GM12878 (cell line): ENCODE measurements around the gene GPC3. TPM values are rescaled to one million over a fixed set of nuclear protein-coding genes. Genes with fewer than 3 reads are reported as not detected.

ENCODE experiments used
- ATAC-seq: fragments of 200-7000 bp; cut with Tn5 transposase; 3 replicates; pipeline ENCODE4 v1.9.1; 2020; ENCODE audit warnings: mild to moderate bottlenecking, moderate library complexity
- BruUV-seq: library from RNA; stranded (reverse); fragments of 400-500 nt; replicated peaks from 2 replicates; lab custom pipeline; 2021; lab: Mats Ljungman, UMichigan
- CTCF ChIA-PET: fragments of 300-600 bp; sonication (Branson Sonifier 250); formaldehyde crosslinking; extraction: SDS; loops from one replicate; lab custom pipeline; 2021; ENCODE audit warnings: inconsistent platforms; lab: Yijun Ruan, JAX
- POLR2A ChIA-PET: fragments of 350-600 bp; formaldehyde crosslinking; extraction: SDS; loops from one replicate; lab custom pipeline; 2021; ENCODE audit warnings: inconsistent platforms; lab: Charles Lee
- RAD21 ChIA-PET: fragments of 300-600 bp; sonication (Branson Sonifier 250); formaldehyde crosslinking; loops from one replicate; lab custom pipeline; 2023; ENCODE audit warnings: antibody characterized with exemption; ENCODE audit not compliant: unreplicated experiment; lab: Charles Lee
- SMC1A ChIA-PET: fragments of 300-600 bp; sonication (Branson Sonifier 250); formaldehyde crosslinking; loops from one replicate; lab custom pipeline; 2023; ENCODE audit not compliant: unreplicated experiment, uncharacterized antibody; lab: Charles Lee
- DNase-seq: peaks from one replicate; pipeline ENCODE4 v3.0.0-alpha.2; 2011; ENCODE audit warnings: low read depth, low spot score
- FAIRE-seq: peaks from 3 replicates; lab custom pipeline; 2011; peaks lifted over from hg19 to GRCh38; lab: Jason Lieb, UNC
- H2AFZ ChIP-seq: 2 replicates; pipeline ENCODE4 v1.6.0; 2011; ENCODE audit warnings: low read depth, low read length, control low read depth; ENCODE audit not compliant: control insufficient read depth
- H3K27ac ChIP-seq: 2 replicates; pipeline ENCODE4 v1.5.1; 2011; ENCODE audit warnings: control low read depth; ENCODE audit not compliant: control insufficient read depth, insufficient read depth
- H3K27me3 ChIP-seq, 2 experiments: replicated peaks in 1 of 2; 2 replicates each; pipeline versions ENCODE4 v1.6.0 to v1.6.1; 2011; ENCODE audit warnings: low read length in 1 of 2; ENCODE audit not compliant: control insufficient read depth in 2 of 2, insufficient read depth in 2 of 2
- H3K36me3 ChIP-seq, 2 experiments: 2 replicates each; pipeline ENCODE4 v1.5.1; 2011; ENCODE audit warnings: low read length in 1 of 2; ENCODE audit not compliant: control insufficient read depth in 2 of 2, insufficient read depth in 2 of 2
- H3K4me1 ChIP-seq: 2 replicates; pipeline ENCODE4 v1.6.1; 2011; ENCODE audit warnings: mild to moderate bottlenecking, low read length, moderate library complexity, mixed read lengths; ENCODE audit not compliant: control insufficient read depth, insufficient read depth
- H3K4me2 ChIP-seq: 2 replicates; pipeline ENCODE4 v1.6.0; 2011; ENCODE audit warnings: control low read depth; ENCODE audit not compliant: control insufficient read depth, insufficient read depth
- H3K4me3 ChIP-seq: fragments of 200-600 bp; sonication (generic); 2 replicates; pipeline ENCODE4 v1.5.1; 2016
- H3K79me2 ChIP-seq: 2 replicates; pipeline ENCODE4 v1.6.0; 2011; ENCODE audit warnings: low read length; ENCODE audit not compliant: control insufficient read depth, insufficient read depth
- H3K9ac ChIP-seq: 2 replicates; pipeline ENCODE4 v1.8.0; 2011; ENCODE audit warnings: low read length, control low read depth, mixed read lengths; ENCODE audit not compliant: control insufficient read depth, insufficient read depth
- H3K9me3 ChIP-seq: replicated peaks from 3 replicates; pipeline ENCODE4 v1.5.1; 2011; ENCODE audit warnings: mild to moderate bottlenecking, low read length; ENCODE audit not compliant: control insufficient read depth, insufficient read depth
- H4K20me1 ChIP-seq: 2 replicates; pipeline ENCODE4 v1.6.0; 2011; ENCODE audit not compliant: control insufficient read depth, insufficient read depth
- CBX3 ChIP-seq: fragments of 200-600 bp; sonication (generic); IDR thresholded peaks from 2 replicates; pipeline ENCODE4 v1.6.1; 2016; ENCODE audit warnings: low read depth, borderline replicate concordance
- HSF1 ChIP-seq: fragments of 150-350 bp; IDR thresholded peaks from 2 replicates; pipeline ENCODE4 v1.6.1; 2014; ENCODE audit warnings: mild to moderate bottlenecking, low read depth, low read length
- NFYB ChIP-seq: IDR thresholded peaks from 2 replicates; pipeline ENCODE4 v1.6.1; 2011; ENCODE audit warnings: low read depth, mild to moderate bottlenecking, low read length, improper control_type of control experiment, moderate library complexity; ENCODE audit not compliant: insufficient read depth
- POLR2AphosphoS5 ChIP-seq: IDR thresholded peaks from 2 replicates; pipeline ENCODE4 v1.6.1; 2011; ENCODE audit warnings: mild to moderate bottlenecking, low read length, inconsistent platforms
- RAD51 ChIP-seq: fragments of 450-650 bp; IDR thresholded peaks from 2 replicates; pipeline ENCODE4 v1.6.1; 2016; ENCODE audit warnings: moderate library complexity, mild to moderate bottlenecking, inconsistent platforms
- RCOR1 ChIP-seq: conservative IDR thresholded peaks from 2 replicates; pipeline ENCODE4 v1.6.1; 2012; ENCODE audit warnings: low read depth, low read length, improper control_type of control experiment
- YBX1 ChIP-seq: fragments of 450-650 bp; IDR thresholded peaks from 2 replicates; pipeline ENCODE4 v1.6.1; 2016; ENCODE audit warnings: antibody characterized with exemption
- WGBS: methylation state at CpG from one replicate; pipeline ENCODE4 v1.1.6; 2016; ENCODE audit warnings: low lambda C conversion rate; ENCODE audit not compliant: insufficient replicate concordance, insufficient coverage; ENCODE audit errors: missing lambda C conversion rate; 5-methylcytosine and 5-hydroxymethylcytosine counted together
- in situ Hi-C: fragments of 300-500 bp; cut with MboI; formaldehyde crosslinking; loops from 9 replicates; pipeline ENCODE4 v1.14.3; 2018; ENCODE audit warnings: mixed read lengths
- intact Hi-C: fragments of 100-400 bp; cut with micrococcal nuclease; formaldehyde crosslinking; loops from one replicate; pipeline ENCODE4 v1.14.2; 2022; ENCODE audit not compliant: unreplicated experiment
- polyA plus RNA-seq, 11 experiments: library from polyadenylated mRNA; depleted of rRNA in 4 of 11; unstranded in 6 of 11; stranded (reverse) in 5 of 11; fragments of >200 nt; fragmentation: Nextera tagmentation in 4 of 11; fragmentation: Illumina TruSeq in 1 of 11; extraction: Ambion mirVana in 4 of 11; extraction: Trizol in 1 of 11; gene quantifications; 1 replicate in 1 of 11; 2 replicates in 10 of 11; pipeline versions ENCODE4 v1.2.1 to v1.2.3, GENCODE V29; 2011 to 2016; ENCODE audit warnings: inconsistent platforms in 2 of 11, missing spikeins in 2 of 11, low read depth in 1 of 11
- total RNA-seq, 4 experiments: library from RNA; depleted of rRNA in 3 of 4; stranded (reverse); fragments of >200 nt in 3 of 4; fragmentation: Illumina TruSeq in 1 of 4; extraction: Trizol in 1 of 4; gene quantifications; 2 replicates each; pipeline versions ENCODE4 v1.2.1 to v1.2.3, GENCODE V29; 2013 to 2021
- TF ChIP-seq, protein P1 (sequence below): IDR thresholded peaks from 2 replicates; pipeline ENCODE4 v1.6.1; 2012; ENCODE audit warnings: mild to moderate bottlenecking, low read depth, low read length
- TF ChIP-seq, protein P2 (sequence below): IDR thresholded peaks from 2 replicates; pipeline ENCODE4 v1.6.1; 2012; ENCODE audit warnings: improper control_type of control experiment, low read depth, low read length; ENCODE audit not compliant: insufficient replicate concordance

The GPC3 gene
- total and polyA plus RNA-seq, 10 of the 15 experiments (the other 5 are each of a cell fraction or from before 2014, with no cell fraction given) = 0.09 to 0.82 TPM; not detected in 8

- TF ChIP-seq, protein P1, sequence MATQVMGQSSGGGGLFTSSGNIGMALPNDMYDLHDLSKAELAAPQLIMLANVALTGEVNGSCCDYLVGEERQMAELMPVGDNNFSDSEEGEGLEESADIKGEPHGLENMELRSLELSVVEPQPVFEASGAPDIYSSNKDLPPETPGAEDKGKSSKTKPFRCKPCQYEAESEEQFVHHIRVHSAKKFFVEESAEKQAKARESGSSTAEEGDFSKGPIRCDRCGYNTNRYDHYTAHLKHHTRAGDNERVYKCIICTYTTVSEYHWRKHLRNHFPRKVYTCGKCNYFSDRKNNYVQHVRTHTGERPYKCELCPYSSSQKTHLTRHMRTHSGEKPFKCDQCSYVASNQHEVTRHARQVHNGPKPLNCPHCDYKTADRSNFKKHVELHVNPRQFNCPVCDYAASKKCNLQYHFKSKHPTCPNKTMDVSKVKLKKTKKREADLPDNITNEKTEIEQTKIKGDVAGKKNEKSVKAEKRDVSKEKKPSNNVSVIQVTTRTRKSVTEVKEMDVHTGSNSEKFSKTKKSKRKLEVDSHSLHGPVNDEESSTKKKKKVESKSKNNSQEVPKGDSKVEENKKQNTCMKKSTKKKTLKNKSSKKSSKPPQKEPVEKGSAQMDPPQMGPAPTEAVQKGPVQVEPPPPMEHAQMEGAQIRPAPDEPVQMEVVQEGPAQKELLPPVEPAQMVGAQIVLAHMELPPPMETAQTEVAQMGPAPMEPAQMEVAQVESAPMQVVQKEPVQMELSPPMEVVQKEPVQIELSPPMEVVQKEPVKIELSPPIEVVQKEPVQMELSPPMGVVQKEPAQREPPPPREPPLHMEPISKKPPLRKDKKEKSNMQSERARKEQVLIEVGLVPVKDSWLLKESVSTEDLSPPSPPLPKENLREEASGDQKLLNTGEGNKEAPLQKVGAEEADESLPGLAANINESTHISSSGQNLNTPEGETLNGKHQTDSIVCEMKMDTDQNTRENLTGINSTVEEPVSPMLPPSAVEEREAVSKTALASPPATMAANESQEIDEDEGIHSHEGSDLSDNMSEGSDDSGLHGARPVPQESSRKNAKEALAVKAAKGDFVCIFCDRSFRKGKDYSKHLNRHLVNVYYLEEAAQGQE = no peak
Observed at GRCh38 chrX:133911825-133912495, 73.4 kb downstream of the GPC3 start (continued).

- no TSS peak for BruUV-seq
- 29% methylated on average over 1 of the region's 1 CpG for whole genome bisulfite sequencing
- FAIRE-seq = no peak
Observed at GRCh38 chrX:133910539-133910938, 74.9 kb downstream of the GPC3 start.

More at GRCh38 chrX:133910539-133910938, 74.9 kb downstream of the GPC3 start:
- POLR2A ChIA-PET = no interaction called here
- TF ChIP-seq RCOR1 (no peak), HSF1 (no peak), CBX3 (no peak), POLR2AphosphoS5 (no peak), YBX1 (no peak), RAD51 (no peak), NFYB (no peak)
- TF ChIP-seq, protein P2, sequence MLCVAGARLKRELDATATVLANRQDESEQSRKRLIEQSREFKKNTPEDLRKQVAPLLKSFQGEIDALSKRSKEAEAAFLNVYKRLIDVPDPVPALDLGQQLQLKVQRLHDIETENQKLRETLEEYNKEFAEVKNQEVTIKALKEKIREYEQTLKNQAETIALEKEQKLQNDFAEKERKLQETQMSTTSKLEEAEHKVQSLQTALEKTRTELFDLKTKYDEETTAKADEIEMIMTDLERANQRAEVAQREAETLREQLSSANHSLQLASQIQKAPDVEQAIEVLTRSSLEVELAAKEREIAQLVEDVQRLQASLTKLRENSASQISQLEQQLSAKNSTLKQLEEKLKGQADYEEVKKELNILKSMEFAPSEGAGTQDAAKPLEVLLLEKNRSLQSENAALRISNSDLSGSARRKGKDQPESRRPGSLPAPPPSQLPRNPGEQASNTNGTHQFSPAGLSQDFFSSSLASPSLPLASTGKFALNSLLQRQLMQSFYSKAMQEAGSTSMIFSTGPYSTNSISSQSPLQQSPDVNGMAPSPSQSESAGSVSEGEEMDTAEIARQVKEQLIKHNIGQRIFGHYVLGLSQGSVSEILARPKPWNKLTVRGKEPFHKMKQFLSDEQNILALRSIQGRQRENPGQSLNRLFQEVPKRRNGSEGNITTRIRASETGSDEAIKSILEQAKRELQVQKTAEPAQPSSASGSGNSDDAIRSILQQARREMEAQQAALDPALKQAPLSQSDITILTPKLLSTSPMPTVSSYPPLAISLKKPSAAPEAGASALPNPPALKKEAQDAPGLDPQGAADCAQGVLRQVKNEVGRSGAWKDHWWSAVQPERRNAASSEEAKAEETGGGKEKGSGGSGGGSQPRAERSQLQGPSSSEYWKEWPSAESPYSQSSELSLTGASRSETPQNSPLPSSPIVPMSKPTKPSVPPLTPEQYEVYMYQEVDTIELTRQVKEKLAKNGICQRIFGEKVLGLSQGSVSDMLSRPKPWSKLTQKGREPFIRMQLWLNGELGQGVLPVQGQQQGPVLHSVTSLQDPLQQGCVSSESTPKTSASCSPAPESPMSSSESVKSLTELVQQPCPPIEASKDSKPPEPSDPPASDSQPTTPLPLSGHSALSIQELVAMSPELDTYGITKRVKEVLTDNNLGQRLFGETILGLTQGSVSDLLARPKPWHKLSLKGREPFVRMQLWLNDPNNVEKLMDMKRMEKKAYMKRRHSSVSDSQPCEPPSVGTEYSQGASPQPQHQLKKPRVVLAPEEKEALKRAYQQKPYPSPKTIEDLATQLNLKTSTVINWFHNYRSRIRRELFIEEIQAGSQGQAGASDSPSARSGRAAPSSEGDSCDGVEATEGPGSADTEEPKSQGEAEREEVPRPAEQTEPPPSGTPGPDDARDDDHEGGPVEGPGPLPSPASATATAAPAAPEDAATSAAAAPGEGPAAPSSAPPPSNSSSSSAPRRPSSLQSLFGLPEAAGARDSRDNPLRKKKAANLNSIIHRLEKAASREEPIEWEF = no peak
- intact Hi-C loops (no loop called here), in situ Hi-C loops (no loop called here)
- Histone ChIP-seq H3K36me3 (no peaks in the 10 kb centered on the region), H3K4me1 (no peaks in the 10 kb centered on the region), H3K27me3 (no peaks in the 10 kb centered on the region), H3K4me2 (no peak overlapping the region), H3K27ac (no peak overlapping the region), H4K20me1 (no peaks in the 10 kb centered on the region), H2AFZ (no peak overlapping the region), H3K9me3 (no peaks in the 10 kb centered on the region), H3K79me2 (no peaks in the 10 kb centered on the region), H3K9ac (no peak overlapping the region), H3K4me3 (no peak overlapping the region)
- no peak for DNase-seq
- ATAC-seq = no peak
- RAD21 ChIA-PET = no interaction called here
- CTCF ChIA-PET = interaction anchor here (1.0 to 1.3 kb wide), 2 partner anchors 9 to 11 kb away, joined by 3 to 4 read pairs; no protein-coding TSS in a partner anchor
- SMC1A ChIA-PET = interaction anchor here (0.8 kb wide), 1 partner anchor 10 kb away, joined by 3 read pairs; no protein-coding TSS in a partner anchor
